NCI-H460 (cell line): ENCODE results near the gene KBTBD12. TPM values are rescaled to one million over a fixed set of nuclear protein-coding genes. Genes with fewer than 3 reads are reported as not detected.

Experiments
- DNase-seq: peaks from one replicate; pipeline ENCODE4 v3.0.0-alpha.2; 2016; ENCODE audit warnings: low read depth; ENCODE audit errors: extremely low read depth
- total RNA-seq: library from RNA; depleted of rRNA; stranded (reverse); fragments of >200 nt; shearing (Covaris generic); gene quantifications from 2 replicates; pipeline ENCODE4 v1.2.3, GENCODE V29; 2014

KBTBD12 gene
- total RNA-seq, 1 experiment from 2014 or later: not detected

- no peak for DNase-seq
Observed at GRCh38 chr3:127951276-127951675, 36.2 kb downstream of the KBTBD12 start.

GRCh38 chr3:127953091-127954035 lies 38.3 kb downstream of the KBTBD12 start:
- no peak for DNase-seq

DNA sequence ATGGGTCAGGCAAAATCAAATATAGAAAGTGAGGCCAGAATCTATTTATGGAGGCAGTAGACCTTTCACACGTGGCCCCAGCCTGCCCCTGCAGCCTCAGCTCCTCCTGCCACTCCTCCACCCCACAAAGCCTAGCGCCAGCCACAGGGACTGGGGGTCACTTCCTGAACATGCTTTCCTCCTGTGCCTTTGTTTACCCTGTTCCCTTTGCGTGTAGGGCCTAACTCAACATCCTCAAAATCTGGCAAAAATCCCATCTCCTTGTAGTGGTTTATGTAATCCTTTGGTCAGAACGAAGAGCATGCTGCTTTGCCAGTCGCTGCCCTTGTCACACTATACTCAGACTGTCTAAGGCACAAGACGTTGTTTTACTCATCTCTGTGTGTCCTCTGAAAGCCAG lies 39.6 kb downstream of the KBTBD12 start:
- no peak for DNase-seq

DNA sequence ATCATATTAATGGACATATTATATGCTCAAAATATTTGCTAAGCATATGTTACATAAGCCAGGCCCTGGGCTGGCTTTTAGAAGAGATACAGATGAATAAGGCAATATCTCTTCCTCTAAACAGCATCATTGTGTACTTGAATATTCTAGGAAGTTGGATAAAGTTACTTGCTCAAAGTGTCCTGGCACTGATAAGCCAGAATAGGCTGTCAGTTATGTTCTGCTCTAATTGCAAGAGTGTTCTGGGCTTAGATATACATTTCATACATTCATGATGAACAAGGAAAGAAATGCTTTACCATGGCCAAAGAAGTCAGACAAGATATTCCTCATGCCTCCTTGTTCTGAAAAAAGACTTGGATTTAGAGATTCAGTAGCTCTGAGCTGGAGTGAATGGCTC lies 40.7 kb downstream of the KBTBD12 start:
- no peak for DNase-seq

GRCh38 chr3:127959041-127959440 lies 44.0 kb downstream of the KBTBD12 start:
- no peak for DNase-seq

DNA sequence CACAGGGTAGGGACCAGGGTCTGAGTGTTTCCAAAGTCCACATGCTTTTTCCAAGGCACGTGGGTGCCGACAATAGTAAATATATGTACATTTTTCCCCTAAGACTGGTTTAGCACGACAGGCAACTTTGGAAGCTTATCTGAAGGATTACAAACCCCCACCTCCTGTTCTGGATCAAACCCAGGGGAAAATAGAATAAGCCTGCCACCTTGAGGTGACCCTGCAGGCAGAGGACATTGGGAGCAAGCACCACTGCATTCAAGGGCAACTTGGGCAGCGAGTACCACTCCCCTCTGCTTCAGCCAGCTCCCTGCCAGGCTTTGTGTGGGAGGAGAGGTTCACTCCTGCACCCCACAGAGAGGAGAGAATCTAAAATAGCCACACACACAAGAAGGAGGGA lies 44.8 kb downstream of the KBTBD12 start:
- peak; percentile 11 for DNase-seq

DNA sequence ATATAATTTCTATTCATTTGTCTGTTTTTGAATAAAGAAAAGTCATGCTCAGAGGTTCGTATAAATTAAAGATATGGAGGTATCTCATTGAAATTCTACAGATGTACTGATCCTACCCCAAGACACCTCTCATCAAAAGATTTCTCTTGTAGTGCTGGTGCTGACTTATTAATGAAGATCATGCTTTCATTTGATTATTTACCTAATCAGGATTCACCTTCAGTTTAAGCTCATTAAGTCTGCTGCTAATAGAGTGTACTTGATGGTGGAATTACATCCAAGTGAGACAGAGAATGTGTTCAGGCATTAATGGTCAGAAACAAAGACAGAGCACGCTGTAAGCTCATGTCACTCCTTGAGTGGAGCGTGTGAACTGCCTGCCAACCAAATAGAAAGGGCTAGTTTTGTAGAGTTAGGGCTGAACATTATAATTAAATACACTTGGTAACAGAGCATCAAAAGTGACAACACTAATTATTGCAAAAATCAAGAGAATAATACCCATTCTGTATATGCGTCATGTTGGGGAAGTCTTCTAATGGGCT lies 45.5 kb downstream of the KBTBD12 start:
- no peak for DNase-seq

DNA sequence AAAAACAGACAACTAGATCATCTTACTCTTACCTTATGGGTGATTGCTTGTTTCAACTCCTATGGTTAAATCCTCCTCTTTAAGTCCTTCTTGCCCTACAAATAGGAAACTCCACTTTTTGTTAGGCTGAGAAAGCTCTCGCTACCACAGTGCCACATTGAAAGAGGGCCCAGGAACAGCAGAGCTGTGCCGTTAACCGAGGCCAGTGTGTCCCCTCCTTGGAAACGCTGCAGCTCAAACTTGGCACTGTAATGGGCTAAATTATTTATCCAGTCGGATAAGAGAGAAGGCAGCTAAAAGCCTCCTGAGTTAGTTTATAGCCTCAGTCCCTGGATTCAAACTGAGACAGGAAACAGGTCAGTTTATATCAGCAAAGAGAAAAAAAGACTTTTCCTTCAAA lies 46.1 kb downstream of the KBTBD12 start:
- DNase-seq: no peak

GRCh38 chr3:127961963-127962362 lies 46.9 kb downstream of the KBTBD12 start:
- DNase-seq: peak; percentile 4

- no peak for DNase-seq
Observed at GRCh38 chr3:127962937-127963336, 47.9 kb downstream of the KBTBD12 start.

GRCh38 chr3:127964053-127964452 lies 49.0 kb downstream of the KBTBD12 start:
- DNase-seq: no peak

DNA sequence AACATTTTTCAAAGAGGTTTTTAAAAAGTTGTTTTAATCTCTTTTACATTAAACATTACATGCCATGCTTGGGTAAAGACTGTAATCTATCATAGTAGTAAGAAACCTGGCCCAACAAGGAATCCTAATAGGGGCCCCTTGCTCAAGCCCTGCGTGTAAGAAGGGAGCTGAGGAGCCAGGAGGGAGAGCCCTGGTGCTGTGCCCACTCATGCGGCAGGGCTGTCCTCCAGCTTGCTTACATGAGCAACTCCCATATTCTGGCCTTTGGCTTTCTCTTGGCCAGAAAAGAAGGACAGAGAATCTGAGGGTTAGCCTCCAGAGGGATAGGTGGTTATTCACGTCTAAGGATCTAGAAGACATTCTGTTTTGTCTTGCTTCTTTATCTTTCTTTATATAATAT lies 49.8 kb downstream of the KBTBD12 start:
- DNase-seq: no peak

- no peak for DNase-seq
Observed at GRCh38 chr3:127967316-127967715, 52.3 kb downstream of the KBTBD12 start.

DNA sequence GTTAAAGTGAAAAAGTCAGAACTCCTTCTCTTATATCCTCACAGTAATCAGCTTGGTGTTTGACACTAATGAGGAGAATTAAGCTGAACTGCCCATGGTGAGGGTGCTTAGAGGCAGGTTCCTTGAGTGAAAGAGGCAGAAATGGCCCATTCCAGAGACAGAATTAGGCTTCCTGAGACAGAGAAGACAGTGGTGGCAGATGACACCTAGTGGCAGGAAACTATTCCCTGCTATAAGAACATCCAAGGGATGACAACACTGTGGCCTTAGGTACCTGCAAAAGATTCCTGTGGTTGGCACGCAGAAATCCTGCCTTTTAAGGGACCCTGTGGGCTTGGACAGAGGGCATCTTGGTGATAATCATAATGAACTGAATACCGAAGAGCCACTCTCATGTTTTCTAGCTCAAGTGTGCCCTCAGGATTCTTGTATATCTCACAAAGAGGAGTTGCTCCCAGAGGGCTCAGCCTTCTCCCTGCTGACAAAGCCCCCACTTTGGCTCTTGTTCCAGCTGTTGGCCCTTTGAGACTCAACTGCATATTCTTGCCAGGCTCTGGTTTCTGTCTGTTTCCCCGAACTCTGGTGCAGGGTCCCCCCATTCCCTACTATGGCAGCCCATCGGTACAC lies 56.0 kb downstream of the KBTBD12 start:
- peak; percentile 33 for DNase-seq

- no peak for DNase-seq
Observed at GRCh38 chr3:127974226-127974625, 59.2 kb downstream of the KBTBD12 start.

DNA sequence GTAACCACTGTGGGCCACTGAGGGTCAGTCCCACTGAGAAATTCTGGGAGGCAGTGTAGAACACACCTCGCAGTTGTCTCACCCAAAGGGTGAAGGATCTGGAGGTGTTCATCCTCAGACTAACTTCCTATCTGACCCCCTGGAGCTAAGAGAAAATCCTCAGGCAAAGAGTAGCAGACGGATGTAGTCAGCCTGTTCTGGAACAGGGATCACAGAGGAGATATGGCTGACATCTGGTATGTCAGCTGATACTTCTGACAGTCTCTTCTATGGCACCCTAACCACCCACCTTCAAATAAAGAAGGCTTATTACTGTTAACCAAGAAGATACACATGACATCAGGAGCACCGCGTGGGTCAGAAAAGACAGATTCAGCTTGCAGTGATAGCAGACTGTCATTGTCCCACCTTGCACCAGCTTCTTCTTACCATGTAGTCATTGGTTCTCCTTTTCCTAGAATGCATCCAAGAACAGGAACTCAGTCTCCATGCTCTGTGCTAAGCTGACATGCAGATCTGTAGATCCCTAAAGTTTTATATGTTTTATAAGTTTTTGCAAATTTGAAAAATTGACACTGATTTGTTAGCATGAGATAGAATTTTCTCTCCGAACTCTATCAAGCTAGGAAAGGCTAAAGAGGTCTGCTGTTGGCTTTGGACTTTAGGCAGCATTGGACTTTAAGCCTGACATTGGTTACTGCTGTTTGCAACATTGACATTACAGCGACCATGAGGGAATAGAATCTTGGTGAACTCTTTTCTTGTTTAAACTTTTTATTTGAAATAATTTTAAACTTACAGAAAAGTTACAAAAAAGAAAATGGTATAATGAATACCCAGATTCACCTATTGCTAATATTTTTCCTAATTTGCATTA lies 60.4 kb downstream of the KBTBD12 start:
- DNase-seq: no peak

DNA sequence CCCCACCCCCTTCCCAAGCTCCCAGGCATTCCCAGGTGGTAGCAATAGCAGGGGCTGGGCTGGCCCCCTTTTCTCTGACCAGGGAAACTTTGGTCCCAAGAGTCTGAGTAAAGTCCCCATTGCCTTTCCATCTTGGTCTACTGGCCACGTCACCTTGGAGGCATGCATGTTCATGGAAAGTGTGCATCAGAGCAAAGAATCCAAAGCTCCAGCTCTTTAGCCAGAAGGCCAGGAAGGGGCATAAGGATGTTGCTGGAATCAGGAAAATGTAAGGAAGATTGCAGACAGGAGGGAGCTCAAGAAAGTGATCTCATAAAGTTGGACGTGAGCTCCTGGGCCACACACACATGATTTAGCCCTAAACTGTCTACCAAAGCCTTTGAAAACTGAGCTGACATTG lies 63.6 kb downstream of the KBTBD12 start:
- DNase-seq: no peak

GRCh38 chr3:127979473-127979872 lies 64.4 kb downstream of the KBTBD12 start:
- DNase-seq: no peak

GRCh38 chr3:127981097-127981496 lies 66.1 kb downstream of the KBTBD12 start:
- DNase-seq: no peak

DNA sequence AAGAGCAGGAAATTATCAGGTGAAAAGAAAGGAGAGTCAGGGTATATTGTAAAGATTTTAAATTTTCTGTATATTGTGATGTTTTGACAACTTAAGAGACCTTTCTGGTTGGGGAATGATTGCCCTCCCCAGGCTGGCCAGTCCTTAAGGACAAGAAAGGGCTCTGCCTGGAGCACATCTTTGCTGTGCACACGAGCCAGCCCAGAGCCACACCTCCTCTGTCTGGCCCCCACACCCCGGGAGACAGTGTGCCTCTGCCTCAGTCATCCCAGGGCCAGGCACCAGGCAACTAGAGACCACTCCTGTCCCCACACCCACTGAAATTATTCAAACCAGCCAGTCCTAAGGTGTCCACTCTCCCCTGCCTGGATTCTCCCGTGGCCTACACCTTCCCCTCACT lies 67.1 kb downstream of the KBTBD12 start:
- DNase-seq: no peak
